HG03558 (cell line): ENCODE data around the gene SLC6A9.

Experiments used
- ATAC-seq: cut with Tn5 transposase; IDR thresholded peaks from one replicate; pipeline ENCODE4 v1.9.1; 2021; ENCODE audit warnings: moderate number of reproducible peaks; ENCODE audit not compliant: unreplicated experiment; ENCODE audit errors: extremely low read depth

SLC6A9 gene

GRCh38 chr1:43990271-43991199 is 40.7 kb downstream of the SLC6A9 start:
- ATAC-seq: no peak

GRCh38 chr1:43987159-43987902 is 43.9 kb downstream of the SLC6A9 start:
- no peak for ATAC-seq

GRCh38 chr1:43986712-43987111 is 44.5 kb downstream of the SLC6A9 start:
- ATAC-seq: no peak

GRCh38 chr1:43985984-43986595 is 45.2 kb downstream of the SLC6A9 start:
- ATAC-seq: no peak

GRCh38 chr1:43984855-43985254 is 46.4 kb downstream of the SLC6A9 start:
- no peak for ATAC-seq

GRCh38 chr1:43983253-43983899 is 47.9 kb downstream of the SLC6A9 start:
- ATAC-seq: no peak

- no peak for ATAC-seq
These were observed 48.5 kb downstream of the SLC6A9 start for GRCh38 chr1:43982808-43983207.

GRCh38 chr1:43982241-43982640 is 49.0 kb downstream of the SLC6A9 start:
- ATAC-seq: no peak

- no peak for ATAC-seq
These were observed 49.6 kb downstream of the SLC6A9 start for GRCh38 chr1:43981636-43982035.

GRCh38 chr1:43981135-43981491 is 50.1 kb downstream of the SLC6A9 start:
- ATAC-seq: no peak

- ATAC-seq: no peak
These were observed 50.8 kb downstream of the SLC6A9 start for GRCh38 chr1:43980255-43981134.

GRCh38 chr1:43979528-43980254 is 51.6 kb downstream of the SLC6A9 start:
- ATAC-seq: no peak

GRCh38 chr1:43979261-43979527 is 52.1 kb downstream of the SLC6A9 start:
- no peak for ATAC-seq

GRCh38 chr1:43978551-43979260 is 52.6 kb downstream of the SLC6A9 start, which contains the start of gene B4GALT2:
B4GALT2 (plus strand) TSS chr1:43979210; CDS start chr1:43981161, 1,951 bp downstream.
- no peak for ATAC-seq

- ATAC-seq: no peak
These were observed 53.1 kb downstream of the SLC6A9 start for GRCh38 chr1:43978264-43978550.

- no peak for ATAC-seq
These were observed 53.6 kb downstream of the SLC6A9 start for GRCh38 chr1:43977376-43978263.

- ATAC-seq: no peak
These were observed 54.4 kb downstream of the SLC6A9 start for GRCh38 chr1:43976890-43977289.

- ATAC-seq: no peak
These were observed 55.2 kb downstream of the SLC6A9 start for GRCh38 chr1:43976045-43976444.
